Smooth muscle cell (in vitro differentiated cells): ENCODE data around the gene COL4A2. TPM values are rescaled to one million over a fixed set of nuclear protein-coding genes. Genes with fewer than 3 reads are reported as not detected.

Source experiments
- DNase-seq: peaks from one replicate; lab custom pipeline; 2025; ENCODE audit not compliant: unreplicated experiment; lab: John Stamatoyannopoulos, UW
- H2AFZ ChIP-seq: fragments of 200-600 bp; sonication (generic); 2 replicates; pipeline ENCODE4 v1.6.0; 2016; ENCODE audit warnings: antibody characterized with exemption, low read depth, mild to moderate bottlenecking
- H3F3A ChIP-seq: fragments of 200-600 bp; sonication (generic); 2 replicates; pipeline ENCODE4 v1.6.0; 2017; ENCODE audit warnings: antibody characterized with exemption, low read depth
- H3K27ac ChIP-seq: fragments of 200-600 bp; sonication (generic); 2 replicates; pipeline ENCODE4 v1.5.1; 2016; ENCODE audit warnings: low read depth, mild to moderate bottlenecking
- H3K27me3 ChIP-seq: fragments of 200-600 bp; sonication (generic); 2 replicates; pipeline ENCODE4 v1.6.1; 2016; ENCODE audit warnings: low read depth, mild to moderate bottlenecking
- H3K36me3 ChIP-seq: fragments of 200-600 bp; sonication (generic); 2 replicates; pipeline ENCODE4 v1.5.1; 2016; ENCODE audit warnings: low read depth
- H3K4me1 ChIP-seq: fragments of 200-600 bp; sonication (generic); 2 replicates; pipeline ENCODE4 v1.5.1; 2016; ENCODE audit warnings: low read depth
- H3K4me2 ChIP-seq: fragments of 200-600 bp; sonication (generic); 2 replicates; pipeline ENCODE4 v1.6.0; 2016; ENCODE audit warnings: mild to moderate bottlenecking
- H3K4me3 ChIP-seq: fragments of 200-600 bp; sonication (generic); 2 replicates; pipeline ENCODE4 v1.5.1; 2016; ENCODE audit warnings: mild to moderate bottlenecking
- H3K79me2 ChIP-seq: fragments of 200-600 bp; sonication (generic); 2 replicates; pipeline ENCODE4 v1.6.0; 2016; ENCODE audit warnings: low read depth, mild to moderate bottlenecking
- H3K9ac ChIP-seq: fragments of 200-600 bp; sonication (generic); 2 replicates; pipeline ENCODE4 v1.6.0; 2016; ENCODE audit warnings: low read depth
- H3K9me3 ChIP-seq: fragments of 200-600 bp; sonication (generic); replicated peaks from 2 replicates; pipeline ENCODE4 v1.5.1; 2016; ENCODE audit warnings: low read depth
- H4K20me1 ChIP-seq: fragments of 200-600 bp; sonication (generic); 2 replicates; pipeline ENCODE4 v1.6.0; 2016; ENCODE audit warnings: low read depth
- WGBS: methylation state at CpG from one replicate; pipeline ENCODE4 v1.1.7; 2016; ENCODE audit warnings: low lambda C conversion rate; 5-methylcytosine and 5-hydroxymethylcytosine counted together
- microRNA-seq: library from miRNA; unstranded; fragments of <30 nt; microRNA quantifications from one replicate; pipeline ENCODE4, GENCODE V29; 2016; ENCODE audit warnings: borderline number of aligned reads
- polyA plus RNA-seq: library from polyadenylated mRNA; unstranded; fragments of >200 nt; fragmentation: Nextera tagmentation; extraction: Ambion mirVana; gene quantifications from 2 replicates; pipeline ENCODE4 v1.2.1, GENCODE V29; 2016
- small RNA-seq: library from RNA; depleted of rRNA; stranded (forward); fragments of <200 nt; gene quantifications from one replicate; pipeline ENCODE3, GENCODE V24; 2014
- total RNA-seq: library from RNA; depleted of rRNA; stranded (reverse); fragments of >200 nt; gene quantifications from 2 replicates; pipeline ENCODE4 v1.2.3, GENCODE V29; 2014
- TF ChIP-seq, protein P1 (sequence below): fragments of 200-600 bp; sonication (generic); IDR thresholded peaks from 2 replicates; pipeline ENCODE4 v1.5.1; 2017; ENCODE audit warnings: borderline replicate concordance, mild to moderate bottlenecking, antibody characterized with exemption; ENCODE audit not compliant: insufficient read depth, poor library complexity, severe bottlenecking

COL4A2 gene
- total and polyA plus RNA-seq, 2 experiments from 2014 or later: 1,456 to 2,786 TPM

DNA sequence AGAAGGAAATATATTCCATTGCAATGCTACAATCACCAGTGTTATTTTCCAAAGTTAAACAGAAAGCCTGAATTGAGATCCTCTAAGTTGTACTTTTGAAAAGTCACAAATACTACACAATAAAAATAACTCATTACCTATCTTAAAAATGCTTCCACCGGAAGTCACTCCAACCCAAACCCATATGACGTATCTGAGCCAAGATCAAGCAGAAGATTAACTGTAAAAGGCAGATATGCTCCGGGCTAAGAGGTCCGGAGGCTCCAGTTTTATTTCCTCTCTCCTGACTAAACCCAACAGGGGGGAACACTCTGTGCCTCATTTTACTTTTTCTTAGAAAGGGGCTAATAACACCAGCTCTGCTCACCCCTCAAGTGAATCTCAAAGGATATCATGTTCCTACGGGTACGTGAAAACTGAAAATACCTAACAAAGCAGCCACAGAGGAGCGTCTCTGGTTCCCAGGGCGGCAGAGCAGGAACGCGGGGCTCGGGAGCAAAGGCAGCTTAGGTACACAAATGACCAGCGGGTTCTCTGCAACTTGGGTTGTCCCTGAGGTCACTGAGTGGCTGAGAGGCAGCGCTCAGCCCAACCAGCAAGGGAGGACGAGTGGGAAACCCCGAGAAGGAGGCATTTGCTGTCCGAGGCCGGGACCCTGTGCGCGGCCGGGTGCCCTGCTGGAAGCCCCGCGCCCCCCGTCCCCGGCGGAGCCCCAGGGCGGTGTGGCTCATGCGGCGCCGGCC lies 253.7 kb downstream of the COL4A2 start:
- Histone ChIP-seq H3K4me1 (peaks cover 12% of the 10 kb centered on the region), H2AFZ (peak overlapping the region; percentile 91), H3K4me2 (peak overlapping the region; percentile 92), H3K36me3 (no peaks in the 10 kb centered on the region), H3K27me3 (no peaks in the 10 kb centered on the region), H3K4me3 (peak overlapping the region; percentile 82), H3K9me3 (no peaks in the 10 kb centered on the region), H3K27ac (peak overlapping the region; percentile 56), H3F3A (peaks cover 13% of the 10 kb centered on the region), H3K9ac (peak overlapping the region; percentile 67), H4K20me1 (peaks cover 25% of the 10 kb centered on the region), H3K79me2 (peaks cover 47% of the 10 kb centered on the region)
- peak; percentile 54 for DNase-seq
- TF ChIP-seq, protein P1, sequence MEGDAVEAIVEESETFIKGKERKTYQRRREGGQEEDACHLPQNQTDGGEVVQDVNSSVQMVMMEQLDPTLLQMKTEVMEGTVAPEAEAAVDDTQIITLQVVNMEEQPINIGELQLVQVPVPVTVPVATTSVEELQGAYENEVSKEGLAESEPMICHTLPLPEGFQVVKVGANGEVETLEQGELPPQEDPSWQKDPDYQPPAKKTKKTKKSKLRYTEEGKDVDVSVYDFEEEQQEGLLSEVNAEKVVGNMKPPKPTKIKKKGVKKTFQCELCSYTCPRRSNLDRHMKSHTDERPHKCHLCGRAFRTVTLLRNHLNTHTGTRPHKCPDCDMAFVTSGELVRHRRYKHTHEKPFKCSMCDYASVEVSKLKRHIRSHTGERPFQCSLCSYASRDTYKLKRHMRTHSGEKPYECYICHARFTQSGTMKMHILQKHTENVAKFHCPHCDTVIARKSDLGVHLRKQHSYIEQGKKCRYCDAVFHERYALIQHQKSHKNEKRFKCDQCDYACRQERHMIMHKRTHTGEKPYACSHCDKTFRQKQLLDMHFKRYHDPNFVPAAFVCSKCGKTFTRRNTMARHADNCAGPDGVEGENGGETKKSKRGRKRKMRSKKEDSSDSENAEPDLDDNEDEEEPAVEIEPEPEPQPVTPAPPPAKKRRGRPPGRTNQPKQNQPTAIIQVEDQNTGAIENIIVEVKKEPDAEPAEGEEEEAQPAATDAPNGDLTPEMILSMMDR: no peak
- 1% methylated on average over 15 of the region's 29 CpGs for WGBS

DNA sequence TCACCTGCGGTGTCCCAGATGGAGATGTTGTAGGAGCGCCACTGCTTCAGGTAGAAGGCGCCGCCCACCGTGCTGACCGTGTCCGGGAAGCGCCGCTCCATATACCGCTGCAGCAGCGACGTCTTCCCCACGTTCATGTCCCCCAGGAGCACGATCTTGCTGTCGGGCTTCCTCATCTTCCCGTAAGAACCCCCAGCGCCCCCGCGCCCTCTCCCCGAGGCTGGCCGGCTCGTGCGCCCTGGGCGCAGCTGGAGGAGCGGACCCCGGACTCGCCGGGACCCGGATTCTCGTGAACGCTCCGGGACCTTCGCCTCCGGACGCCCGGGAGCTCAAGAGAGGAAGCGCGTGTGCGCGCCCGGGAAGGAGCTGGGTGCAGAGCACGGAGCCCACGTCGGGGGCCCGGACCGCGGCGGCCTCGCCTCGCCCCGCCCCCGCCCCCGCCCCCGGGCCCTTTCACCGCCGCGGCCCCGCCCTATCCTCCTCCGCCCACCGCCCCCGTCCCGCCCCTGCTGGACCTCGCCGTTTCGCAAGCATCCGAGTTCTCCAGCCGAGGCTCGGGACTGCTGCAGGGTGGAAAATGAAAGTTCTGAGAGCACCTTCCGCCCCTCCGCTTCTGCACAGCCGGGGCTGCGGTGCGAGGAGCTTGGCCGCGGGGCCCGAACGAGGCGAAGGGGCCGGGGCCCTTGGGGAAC lies 254.4 kb downstream of the COL4A2 start, which contains the start of gene RAB20:
RAB20 (minus strand) TSS at position 379 of the 692 bp plus-strand sequence; CDS start at position 176, 203 bp downstream.
- 2% methylated on average over 54 of the region's 79 CpGs for WGBS
- TF ChIP-seq, protein P1: no peak
- Histone ChIP-seq H3K27ac (peak within 1 kb of the TSS; percentile 56), H3K4me3 (peak within 1 kb of the TSS; percentile 82), H3K79me2 (peaks cover 42% of the 10 kb centered on the region), H3K27me3 (no peaks in the 10 kb centered on the region), H3K4me1 (peaks cover 12% of the 10 kb centered on the region), H3K4me2 (peak within 1 kb of the TSS; percentile 92), H2AFZ (peak within 1 kb of the TSS; percentile 93), H3K9ac (peak within 1 kb of the TSS; percentile 67), H3K36me3 (no peaks in the 10 kb centered on the region), H4K20me1 (peaks cover 18% of the 10 kb centered on the region), H3K9me3 (no peaks in the 10 kb centered on the region), H3F3A (peaks cover 13% of the 10 kb centered on the region)
- peak; percentile 55 for DNase-seq

DNA sequence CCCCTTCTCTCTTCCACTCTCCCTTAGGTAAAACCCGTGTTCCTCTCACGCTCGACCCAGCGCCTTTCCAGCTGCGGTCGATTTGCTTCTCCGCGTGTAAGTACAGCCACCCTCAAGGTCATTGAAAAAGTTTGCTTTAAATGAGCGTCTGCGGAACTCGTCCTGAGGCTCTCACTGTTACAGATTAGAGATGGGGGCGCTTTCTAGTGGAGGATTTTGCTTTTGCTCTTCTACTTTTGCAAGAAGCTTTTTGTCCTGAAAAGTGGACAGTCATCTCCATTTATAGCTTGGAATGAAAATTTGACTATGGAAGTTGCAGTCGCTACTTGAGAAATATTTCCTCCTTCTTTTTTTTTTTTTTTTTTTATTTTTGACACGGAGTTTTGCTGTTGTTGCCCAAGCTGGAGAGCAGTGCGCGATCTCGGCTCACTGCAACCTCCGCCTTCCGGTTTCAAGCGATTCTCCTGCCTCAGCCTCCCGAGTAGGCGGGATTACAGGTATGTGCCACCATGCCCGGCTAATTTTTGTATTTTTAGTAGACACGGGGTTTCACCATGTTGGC lies 255.0 kb downstream of the COL4A2 start:
- peaks cover 12% of the 10 kb centered on the region for H3K4me1 ChIP-seq
- H3K4me3 ChIP-seq: peak overlapping the region; percentile 82
- H4K20me1 ChIP-seq: peaks cover 12% of the 10 kb centered on the region
- TF ChIP-seq, protein P1: no peak
- WGBS: 20% methylated on average over 24 of the region's 24 CpGs
- no peak for DNase-seq
- H3K27ac ChIP-seq: no peak overlapping the region
- H2AFZ ChIP-seq: peak overlapping the region; percentile 93
- H3K4me2 ChIP-seq: peak overlapping the region; percentile 92
- peaks cover 36% of the 10 kb centered on the region for H3K79me2 ChIP-seq
- H3F3A ChIP-seq: peaks cover 13% of the 10 kb centered on the region
- H3K36me3 ChIP-seq: no peaks in the 10 kb centered on the region
- H3K27me3 ChIP-seq: no peaks in the 10 kb centered on the region
- peak overlapping the region; percentile 61 for H3K9ac ChIP-seq
- no peaks in the 10 kb centered on the region for H3K9me3 ChIP-seq

Small RNA genes lying within 50 kb of the gene (microRNA-seq; reads per million reads assigned to microRNA genes)
- gene MIR8073: not detected

Small RNA genes lying within 50 kb of the gene (small RNA-seq; reads per million reads assigned to genes)
- 0.16 reads per million for gene MIR8073

Other genes with a start within 250 kb of the COL4A2 start
- 4,372 and 5,353 TPM in 2 replicates for gene COL4A1, start 127 bp upstream of the COL4A2 start, total RNA-seq
- 1,844 and 2,409 TPM in 2 replicates for gene COL4A1, start 127 bp upstream of the COL4A2 start, polyA plus RNA-seq